KMS-11 (cell line): ENCODE results near the gene TBC1D25.

Experiments
- H2AFZ ChIP-seq: fragments of 200-600 bp; sonication (generic); 2 replicates; pipeline ENCODE4 v1.6.1; 2016; ENCODE audit warnings: antibody characterized with exemption, mixed run types, low read depth
- H3K27ac ChIP-seq: fragments of 200-600 bp; sonication (generic); 2 replicates; pipeline ENCODE4 v1.6.1; 2016; ENCODE audit warnings: mild to moderate bottlenecking, mixed run types
- H3K27me3 ChIP-seq: fragments of 200-600 bp; sonication (generic); 2 replicates; pipeline ENCODE4 v1.6.1; 2017; ENCODE audit warnings: mild to moderate bottlenecking, low read depth, mixed run types, moderate library complexity; ENCODE audit not compliant: insufficient read depth
- H3K36me3 ChIP-seq: fragments of 200-600 bp; sonication (generic); 2 replicates; pipeline ENCODE4 v1.6.1; 2017; ENCODE audit warnings: mild to moderate bottlenecking, mixed run types; ENCODE audit not compliant: insufficient read depth
- H3K4me1 ChIP-seq: fragments of 200-600 bp; sonication (generic); 2 replicates; pipeline ENCODE4 v1.6.1; 2016; ENCODE audit warnings: mild to moderate bottlenecking, low read depth, mixed run types; ENCODE audit not compliant: poor library complexity, severe bottlenecking
- H3K4me2 ChIP-seq: fragments of 200-600 bp; sonication (generic); 2 replicates; pipeline ENCODE4 v1.7.0; 2016; ENCODE audit warnings: mild to moderate bottlenecking, mixed run types
- H3K4me3 ChIP-seq: fragments of 200-600 bp; sonication (generic); IDR thresholded peaks from 2 replicates; pipeline ENCODE4 v1.6.1; 2017; ENCODE audit warnings: low read depth, low read length, mixed read lengths; ENCODE audit not compliant: insufficient read depth
- H3K79me2 ChIP-seq: fragments of 200-600 bp; sonication (generic); 2 replicates; pipeline ENCODE4 v1.6.1; 2016; ENCODE audit warnings: low read depth, mixed run types; ENCODE audit not compliant: insufficient read depth
- H3K9ac ChIP-seq: fragments of 200-600 bp; sonication (generic); 2 replicates; pipeline ENCODE4 v1.6.1; 2016; ENCODE audit warnings: mild to moderate bottlenecking, mixed run types
- H4K20me1 ChIP-seq: fragments of 200-600 bp; sonication (generic); 2 replicates; pipeline ENCODE4 v1.6.1; 2016; ENCODE audit warnings: mild to moderate bottlenecking, mixed run types; ENCODE audit not compliant: insufficient read depth
- CTCF ChIP-seq: fragments of 200-600 bp; sonication (generic); conservative IDR thresholded peaks from 2 replicates; pipeline ENCODE4 v1.6.1; 2017; ENCODE audit warnings: low read depth, mild to moderate bottlenecking, antibody characterized with exemption, low read length, moderate library complexity, mixed read lengths

Gene TBC1D25

DNA sequence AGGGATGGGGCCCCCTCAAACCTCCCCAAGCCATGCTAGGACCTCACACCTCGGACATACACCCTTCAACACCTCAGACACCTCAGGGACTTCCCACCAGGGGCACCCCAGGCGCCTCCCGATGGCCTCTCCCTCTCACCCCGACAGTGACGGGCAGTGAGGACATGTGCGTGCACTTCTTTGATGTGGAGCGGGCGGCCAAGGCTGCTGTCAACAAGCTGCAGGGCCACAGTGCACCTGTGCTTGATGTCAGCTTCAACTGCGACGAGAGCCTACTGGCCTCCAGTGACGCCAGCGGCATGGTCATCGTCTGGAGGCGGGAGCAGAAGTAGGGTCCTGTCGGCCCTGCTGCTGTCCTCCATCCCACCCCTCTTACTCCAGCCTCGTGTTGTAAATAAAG lies 65.2 kb downstream of the TBC1D25 start:
- H3K27ac ChIP-seq: no peak overlapping the region
- H3K4me3 ChIP-seq: no peak overlapping the region
- no peaks in the 10 kb centered on the region for H3K36me3 ChIP-seq
- no peak overlapping the region for H3K9ac ChIP-seq
- no peaks in the 10 kb centered on the region for H4K20me1 ChIP-seq
- H3K79me2 ChIP-seq: no peaks in the 10 kb centered on the region
- no peak for TF ChIP-seq CTCF
- H2AFZ ChIP-seq: no peak overlapping the region
- H3K4me1 ChIP-seq: no peaks in the 10 kb centered on the region
- H3K27me3 ChIP-seq: no peaks in the 10 kb centered on the region
- no peak overlapping the region for H3K4me2 ChIP-seq

- H3K4me3 ChIP-seq: no peak overlapping the region
- H3K4me1 ChIP-seq: no peaks in the 10 kb centered on the region
- H3K4me2 ChIP-seq: no peak overlapping the region
- no peaks in the 10 kb centered on the region for H3K27me3 ChIP-seq
- no peak overlapping the region for H3K27ac ChIP-seq
- H3K36me3 ChIP-seq: no peaks in the 10 kb centered on the region
- no peak for TF ChIP-seq CTCF
- no peaks in the 10 kb centered on the region for H4K20me1 ChIP-seq
- no peak overlapping the region for H2AFZ ChIP-seq
- H3K9ac ChIP-seq: no peak overlapping the region
- no peaks in the 10 kb centered on the region for H3K79me2 ChIP-seq
These were observed 66.6 kb downstream of the TBC1D25 start for GRCh38 chrX:48606091-48606490.

GRCh38 chrX:48611703-48612102 lies 72.2 kb downstream of the TBC1D25 start:
- Histone ChIP-seq H2AFZ (no peak overlapping the region), H3K36me3 (no peaks in the 10 kb centered on the region), H3K27me3 (no peaks in the 10 kb centered on the region), H4K20me1 (no peaks in the 10 kb centered on the region), H3K4me2 (no peak overlapping the region), H3K27ac (no peak overlapping the region), H3K4me3 (no peak overlapping the region), H3K4me1 (no peaks in the 10 kb centered on the region), H3K79me2 (no peaks in the 10 kb centered on the region), H3K9ac (no peak overlapping the region)
- no peak for TF ChIP-seq CTCF
